BJ (cell line): Measurements from ENCODE around the gene MRPS34. TPM values are rescaled to one million over a fixed set of nuclear protein-coding genes. Genes with fewer than 3 reads are reported as not detected.
A peak's percentile ranks its signal among the peaks of the same experiment; 100 is the strongest.

ENCODE experiments used
- CTCF ChIA-PET: fragments of 350-600 bp; formaldehyde crosslinking; extraction: SDS; loops from one replicate; lab custom pipeline; 2021; ENCODE audit warnings: antibody characterized with exemption, inconsistent platforms; lab: Yijun Ruan, JAX
- POLR2A ChIA-PET: fragments of 300-600 bp; sonication (Branson Sonifier 250); formaldehyde crosslinking; extraction: SDS; loops from one replicate; lab custom pipeline; 2021; ENCODE audit warnings: antibody characterized with exemption; lab: Charles Lee
- DNase-seq: peaks from one replicate; pipeline ENCODE4 v3.0.0-alpha.2; 2011; ENCODE audit warnings: low read depth
- H3K27me3 ChIP-seq: 2 replicates; pipeline ENCODE4 v1.6.0; 2011; ENCODE audit warnings: low read length; ENCODE audit not compliant: control insufficient read depth, insufficient read depth
- H3K36me3 ChIP-seq: 2 replicates; pipeline ENCODE4 v1.5.1; 2011; ENCODE audit warnings: low read length; ENCODE audit not compliant: control insufficient read depth, insufficient read depth
- H3K4me3 ChIP-seq: 2 replicates; pipeline ENCODE4 v1.5.1; 2011; ENCODE audit warnings: low read depth, mild to moderate bottlenecking, control low read depth, low read length
- polyA plus RNA-seq: library from polyadenylated mRNA; depleted of rRNA; stranded (reverse); fragments of >200 nt; gene quantifications from 2 replicates; pipeline ENCODE4 v1.2.3, GENCODE V29; 2011
- TF ChIP-seq, protein P1 (sequence below): IDR thresholded peaks from 2 replicates; pipeline ENCODE4 v1.5.1; 2011; ENCODE audit warnings: low read depth, mild to moderate bottlenecking, control low read depth, inconsistent platforms, low read length, moderate library complexity; ENCODE audit not compliant: insufficient read depth

Gene MRPS34
- polyA plus RNA-seq, 1 experiment = 69.6 TPM

DNA sequence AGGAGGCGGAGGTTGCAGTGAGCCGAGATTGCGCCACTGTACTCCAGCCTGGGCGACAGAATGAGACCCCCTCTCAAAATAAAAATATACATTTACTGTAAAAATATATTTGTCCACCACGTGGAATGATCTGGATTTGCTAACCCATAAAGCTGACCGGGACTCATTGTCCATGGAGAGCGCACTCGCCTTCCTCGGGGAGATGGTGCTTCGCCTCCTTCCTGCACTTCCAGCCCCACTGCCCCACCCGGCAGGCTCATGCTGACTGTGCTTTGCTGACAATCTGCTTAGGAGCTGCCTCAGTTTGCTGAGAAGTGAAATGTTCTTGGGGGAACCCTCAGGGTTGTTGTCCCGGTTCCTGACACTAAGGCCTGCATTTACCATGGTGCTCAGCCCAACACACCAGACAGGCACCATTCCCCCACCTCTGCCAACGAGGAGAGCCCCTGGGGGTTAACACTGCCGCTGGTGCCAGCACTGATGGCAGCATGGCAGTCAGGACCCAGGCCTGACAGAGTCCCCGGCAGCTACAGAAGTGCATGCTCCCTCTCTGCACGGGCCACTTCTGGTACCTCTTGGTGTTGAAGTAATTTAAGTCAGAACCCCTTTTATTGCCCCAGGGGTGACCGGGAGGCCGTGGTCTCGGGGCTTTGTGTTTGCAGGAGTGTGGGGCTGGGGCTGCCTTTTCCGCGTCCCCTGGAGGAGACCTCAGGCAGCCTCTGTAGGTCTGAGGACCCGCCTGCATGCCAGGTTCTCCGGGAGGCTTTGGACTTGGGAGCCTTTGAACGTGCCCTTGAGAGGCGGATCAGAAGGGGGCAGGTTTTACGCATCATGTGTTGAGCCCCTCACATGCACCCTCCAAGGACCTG lies 12.3 kb upstream of the MRPS34 start:
- ChIA-PET CTCF (no interaction called here), POLR2A (no interaction called here)
- no peaks in the 10 kb centered on the region for H3K27me3 ChIP-seq
- no peak for DNase-seq
- peaks cover 18% of the 10 kb centered on the region for H3K36me3 ChIP-seq
- H3K4me3 ChIP-seq = no peak overlapping the region
- TF ChIP-seq, protein P1, sequence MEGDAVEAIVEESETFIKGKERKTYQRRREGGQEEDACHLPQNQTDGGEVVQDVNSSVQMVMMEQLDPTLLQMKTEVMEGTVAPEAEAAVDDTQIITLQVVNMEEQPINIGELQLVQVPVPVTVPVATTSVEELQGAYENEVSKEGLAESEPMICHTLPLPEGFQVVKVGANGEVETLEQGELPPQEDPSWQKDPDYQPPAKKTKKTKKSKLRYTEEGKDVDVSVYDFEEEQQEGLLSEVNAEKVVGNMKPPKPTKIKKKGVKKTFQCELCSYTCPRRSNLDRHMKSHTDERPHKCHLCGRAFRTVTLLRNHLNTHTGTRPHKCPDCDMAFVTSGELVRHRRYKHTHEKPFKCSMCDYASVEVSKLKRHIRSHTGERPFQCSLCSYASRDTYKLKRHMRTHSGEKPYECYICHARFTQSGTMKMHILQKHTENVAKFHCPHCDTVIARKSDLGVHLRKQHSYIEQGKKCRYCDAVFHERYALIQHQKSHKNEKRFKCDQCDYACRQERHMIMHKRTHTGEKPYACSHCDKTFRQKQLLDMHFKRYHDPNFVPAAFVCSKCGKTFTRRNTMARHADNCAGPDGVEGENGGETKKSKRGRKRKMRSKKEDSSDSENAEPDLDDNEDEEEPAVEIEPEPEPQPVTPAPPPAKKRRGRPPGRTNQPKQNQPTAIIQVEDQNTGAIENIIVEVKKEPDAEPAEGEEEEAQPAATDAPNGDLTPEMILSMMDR = no peak

DNA sequence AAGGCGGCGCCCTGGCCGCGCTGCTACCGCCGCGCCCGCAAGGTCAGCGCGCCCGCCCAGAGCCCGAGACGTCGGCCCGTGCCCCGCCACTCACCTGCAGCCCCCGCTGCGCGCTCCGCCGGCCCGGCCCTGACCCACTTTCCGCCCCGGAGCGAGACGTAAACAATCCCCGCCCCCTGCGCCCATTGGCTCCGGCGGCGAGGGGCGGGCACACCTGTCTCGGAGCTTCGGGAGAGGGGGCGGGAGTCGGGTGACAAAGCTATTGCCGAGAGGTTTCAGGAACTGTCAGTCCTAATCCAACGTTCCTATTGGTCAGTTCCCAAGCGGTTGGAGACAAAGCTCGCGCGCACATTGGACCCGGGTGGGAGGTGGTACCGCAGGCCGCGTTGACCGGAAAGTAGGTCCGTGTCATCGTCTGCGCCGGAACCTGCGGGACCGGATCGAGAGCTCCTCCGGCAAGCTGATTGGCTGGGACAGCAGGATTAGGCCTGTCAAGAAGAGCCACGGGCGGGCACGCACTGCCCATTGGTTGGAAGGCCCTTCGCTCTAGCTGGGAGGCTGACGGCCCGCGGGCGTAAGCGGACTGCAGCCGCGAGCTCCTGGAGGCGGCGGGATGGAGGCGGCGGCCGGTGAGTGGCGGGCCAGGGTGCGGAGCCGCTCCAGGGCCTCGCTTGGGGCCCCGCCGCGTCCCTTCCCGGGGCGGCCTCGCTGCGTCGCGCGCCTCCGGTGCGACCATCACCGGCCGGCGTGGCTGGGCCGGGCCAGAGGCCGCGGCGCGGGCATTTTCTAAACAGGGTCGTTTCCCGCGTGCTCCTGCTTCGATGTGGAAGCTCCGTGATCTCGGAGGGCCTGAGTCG lies 9.7 kb upstream of the MRPS34 start, which contains the start of the genes NUBP2 and SPSB3:
Gene NUBP2, plus strand, starts transcription at position 553 of the 857 bp plus-strand sequence. Its CDS starts 61 bp downstream, at position 614.
Gene SPSB3, minus strand, starts transcription at position 164 of the 857 bp plus-strand sequence. CDS start 1,088 bp downstream, outside the sequence.
- ChIA-PET CTCF (interaction anchor here (0.8 to 2.1 kb wide), 8 partner anchors 9 to 77 kb away, joined by 3 to 11 read pairs (median 4); partner anchors contain the start of genes EME2, MAPK8IP3, MRPS34 and NME3), POLR2A (interaction anchor here (0.5 to 1.1 kb wide), 2 partner anchors 12 to 210 kb away, joined by 3 read pairs; no protein-coding TSS in a partner anchor)
- H3K27me3 ChIP-seq = no peaks in the 10 kb centered on the region
- H3K36me3 ChIP-seq = peaks cover 16% of the 10 kb centered on the region
- TF ChIP-seq, protein P1 = no peak
- H3K4me3 ChIP-seq = peak within 1 kb of the TSS; percentile 77
- peak; percentile 100 for DNase-seq

DNA sequence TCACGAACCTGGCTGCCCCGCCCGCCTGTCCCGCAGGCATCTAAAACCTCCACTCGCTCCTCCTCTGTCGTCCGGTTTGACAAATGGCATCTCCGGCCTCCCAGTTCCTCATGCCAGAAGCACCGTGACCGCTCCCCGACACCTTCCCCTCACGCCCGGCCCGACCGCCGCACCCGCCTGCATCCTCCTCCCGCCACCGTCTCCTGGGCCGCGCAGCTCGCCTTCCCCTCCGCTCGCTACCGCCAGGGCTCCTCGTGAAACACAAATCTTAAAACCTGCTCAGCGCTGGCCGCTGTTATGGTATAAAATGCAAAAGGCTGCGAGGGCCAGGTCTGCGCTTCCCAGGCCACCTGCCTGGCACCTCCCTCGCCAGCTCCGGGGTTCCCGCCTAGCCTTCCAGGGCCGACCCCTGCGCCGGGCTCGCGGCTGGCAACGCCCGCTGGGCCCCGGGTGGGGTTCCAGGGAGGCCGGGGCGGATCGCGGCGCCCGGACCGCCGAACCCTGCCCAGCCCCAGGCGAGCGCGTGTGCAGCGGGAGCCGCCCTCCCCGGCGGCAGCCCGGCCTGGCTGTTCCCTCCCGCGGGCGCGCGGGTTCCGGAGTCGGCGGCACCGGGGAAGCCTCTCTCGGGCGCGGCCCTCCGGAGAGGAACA lies 8.9 kb upstream of the MRPS34 start:
- POLR2A ChIA-PET = no interaction called here
- CTCF ChIA-PET = interaction anchor here (0.8 to 2.1 kb wide), 4 partner anchors 8 to 29 kb away, joined by 3 to 11 read pairs (median 4); no protein-coding TSS in a partner anchor

DNA sequence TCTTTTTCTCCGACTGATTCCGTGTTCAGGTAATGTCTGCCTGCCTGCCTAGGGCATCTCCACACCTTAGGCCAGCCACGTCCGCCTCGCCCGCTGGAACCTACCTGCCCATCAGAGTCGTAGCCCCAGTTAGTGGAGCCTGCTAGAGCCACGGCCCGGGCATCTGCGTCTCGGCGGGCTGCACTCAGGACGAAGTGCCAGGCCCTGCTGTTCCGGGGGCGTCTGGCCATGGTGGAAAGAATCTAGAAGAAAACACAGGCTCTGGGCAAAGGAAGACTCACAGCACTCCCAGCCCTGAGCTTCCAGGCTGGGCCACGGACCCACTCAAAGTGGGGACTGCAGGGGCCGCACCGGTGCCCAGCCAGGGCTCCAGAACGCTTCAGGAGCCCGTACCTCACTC lies 8.3 kb upstream of the MRPS34 start:
- TF ChIP-seq, protein P1 = no peak
- ChIA-PET POLR2A (no interaction called here), CTCF (no interaction called here)

More for the DNA sequence above, 8.9 kb upstream of the MRPS34 start:
- H3K27me3 ChIP-seq = no peaks in the 10 kb centered on the region
- TF ChIP-seq, protein P1 = 0 out of 2 replicates have a peak, but pooled peaks have one; percentile 9
- DNase-seq = no peak
- peaks cover 21% of the 10 kb centered on the region for H3K36me3 ChIP-seq
- H3K4me3 ChIP-seq = peak overlapping the region; percentile 77

More for the DNA sequence above, 8.3 kb upstream of the MRPS34 start:
- DNase-seq = no peak
- Histone ChIP-seq H3K4me3 (peak overlapping the region; percentile 77), H3K27me3 (no peaks in the 10 kb centered on the region), H3K36me3 (peaks cover 26% of the 10 kb centered on the region)
